Left lung (tissue), 10 donors: ENCODE results near the gene RASD1. TPM values are rescaled to one million over a fixed set of nuclear protein-coding genes. Genes with fewer than 3 reads are reported as not detected.
A peak's percentile ranks its signal among the peaks of the same experiment; 100 is the strongest.

Source experiments
- ATAC-seq: fragments of 200-7000 bp; cut with Tn5 transposase; one replicate; pipeline ENCODE4 v1.9.1; 2020; ENCODE audit warnings: moderate library complexity
- DNase-seq, 4 donors: peaks; one replicate each; pipeline ENCODE4 v3.0.0-alpha.2; 2013 to 2020
- H3K27ac ChIP-seq, 2 donors: fragments of 200-600 bp; sonication (generic) in 1 of 2; one replicate each; pipeline versions ENCODE4 v1.5.0 to v1.8.0; 2020 to 2021
- H3K27me3 ChIP-seq, 2 donors: fragments of 200-600 bp; sonication (generic) in 1 of 2; one replicate each; pipeline versions ENCODE4 v1.5.0 to v1.8.0; 2020 to 2021
- H3K36me3 ChIP-seq, 2 donors: fragments of 200-600 bp; sonication (generic) in 1 of 2; one replicate each; pipeline versions ENCODE4 v1.5.0 to v1.8.0; 2020 to 2021
- H3K4me1 ChIP-seq, 2 donors: fragments of 200-600 bp; one replicate each; pipeline ENCODE4 v1.8.0; 2021
- H3K4me3 ChIP-seq, 2 donors: fragments of 200-600 bp; sonication (generic) in 1 of 2; one replicate each; pipeline versions ENCODE4 v1.5.0 to v1.8.0; 2020 to 2021; ENCODE audit warnings: mild to moderate bottlenecking in 1 of 2
- H3K9me3 ChIP-seq, 2 donors: fragments of 200-600 bp; sonication (generic) in 1 of 2; one replicate each; pipeline versions ENCODE4 v1.5.0 to v1.8.0; 2020 to 2021
- CTCF ChIP-seq, 2 donors: fragments of 200-600 bp; sonication (generic) in 1 of 2; IDR thresholded peaks; one replicate each; pipeline versions ENCODE4 v1.5.0 to v1.8.0; 2021; ENCODE audit warnings: antibody characterized with exemption in 2 of 2
- intact Hi-C, 2 donors: fragments of 100-400 bp; cut with DNase I; formaldehyde crosslinking; loops; one replicate each; pipeline versions ENCODE4 v1.11.2 to v1.14.2; 2022
- polyA plus RNA-seq, 6 donors: library from polyadenylated mRNA; unstranded; fragments of 120-200 nt; gene quantifications; one replicate each; pipeline ENCODE4 v1.2.1, GENCODE V29; 2013; ENCODE audit not compliant: insufficient read length in 6 of 6
- total RNA-seq, 2 donors: library from RNA; stranded (reverse); fragmentation: NEBNext Ultra II Directional; extraction: Animal tissue kit (Norgen Biotek cat#: 25700); gene quantifications; one replicate each; pipeline ENCODE4 v1.2.1, GENCODE V29; 2021
- donor health status: DM: no; HTN: yes; CAD: no.
- donor health status: DM: no; HTN: no; CAD: no.

The RASD1 gene
- total and polyA plus RNA-seq, 8 donors: 1.4 to 14.2 (median 2.7) TPM

- Histone ChIP-seq H3K4me1 (peaks cover 10 to 23% of the 10 kb centered on the region in 2 donors), H3K27me3 (peaks cover 0 to 21% of the 10 kb centered on the region in 2 donors), H3K4me3 (no peak overlapping the region), H3K9me3 (no peaks in the 10 kb centered on the region), H3K27ac (no peak overlapping the region), H3K36me3 (no peaks in the 10 kb centered on the region)
- TF ChIP-seq CTCF (IDR thresholded peaks at IDR 0.05): no peak
- peak in 1 of 4 donors; percentile 36 for DNase-seq
- ATAC-seq: no peak
- intact Hi-C loops: loop anchor here (5.0 to 10.0 kb wide), 3 partner anchors 68 to 145 kb away; no protein-coding TSS in a partner anchor
Observed at GRCh38 chr17:17499402-17500145, 3.4 kb upstream of the RASD1 start.

GRCh38 chr17:17498606-17499301 is 2.6 kb upstream of the RASD1 start:
- Histone ChIP-seq H3K36me3 (no peaks in the 10 kb centered on the region), H3K9me3 (no peaks in the 10 kb centered on the region), H3K4me3 (no peak overlapping the region), H3K27ac (no peak overlapping the region), H3K27me3 (peaks cover 0 to 21% of the 10 kb centered on the region in 2 donors), H3K4me1 (peaks cover 10 to 31% of the 10 kb centered on the region in 2 donors)
- DNase-seq (peak in 1 of 4 donors; percentile 24), ATAC-seq (no peak)
- intact Hi-C loops: loop anchor here in 1 of 2 donors (5.0 to 10.0 kb wide), 2 partner anchors 69 to 144 kb away; no protein-coding TSS in a partner anchor
- no peak for TF ChIP-seq CTCF (IDR thresholded peaks at IDR 0.05)

GRCh38 chr17:17497845-17498520 is 1.8 kb upstream of the RASD1 start:
- intact Hi-C loops: loop anchor here in 1 of 2 donors (5.0 to 10.0 kb wide), 2 partner anchors 69 to 143 kb away; no protein-coding TSS in a partner anchor
- Histone ChIP-seq H3K36me3 (peaks cover 0 to under 1% of the 10 kb centered on the region in 2 donors), H3K9me3 (no peaks in the 10 kb centered on the region), H3K4me1 (peaks cover 10 to 34% of the 10 kb centered on the region in 2 donors), H3K27ac (no peak overlapping the region), H3K4me3 (no peak overlapping the region), H3K27me3 (peaks cover 0 to 21% of the 10 kb centered on the region in 2 donors)
- TF ChIP-seq CTCF (IDR thresholded peaks at IDR 0.05): no peak
- ATAC-seq (no peak), DNase-seq (peak in 1 of 4 donors; percentile 24)

GRCh38 chr17:17497065-17497844 is 1.1 kb upstream of the RASD1 start:
- Histone ChIP-seq H3K4me3 (peak overlapping the region; percentile 51 to 59), H3K27me3 (peaks cover 0 to 21% of the 10 kb centered on the region in 2 donors), H3K36me3 (peaks cover 0 to 8% of the 10 kb centered on the region in 2 donors), H3K9me3 (no peaks in the 10 kb centered on the region), H3K27ac (peak overlapping the region; percentile 19 to 82), H3K4me1 (peaks cover 10 to 34% of the 10 kb centered on the region in 2 donors)
- no peak for ATAC-seq
- intact Hi-C loops: loop anchor here in 1 of 2 donors (5.0 to 10.0 kb wide), 2 partner anchors 70 to 142 kb away; no protein-coding TSS in a partner anchor
- DNase-seq: peak in 1 of 4 donors; percentile 24
- no peak for TF ChIP-seq CTCF (IDR thresholded peaks at IDR 0.05)
